Activated CD8-positive, alpha-beta memory T cell treated with anti-CD3 and anti-CD28 coated beads for 36 hours (primary cell): Measurements from ENCODE around the gene B3GALT5. TPM values are rescaled to one million over a fixed set of nuclear protein-coding genes. Genes with fewer than 3 reads are reported as not detected.
"Not testable (repeated sequence)": the region's sequence is repeated elsewhere in the genome, so short reads cannot be mapped to it uniquely, and the experiment has no call there.

Experiments
- CTCF ChIA-PET: fragments of 350-600 bp; sonication (Branson Sonifier 250); formaldehyde crosslinking; loops from one replicate; lab custom pipeline; 2021; ENCODE audit warnings: antibody characterized with exemption; lab: Charles Lee
- POLR2A ChIA-PET: fragments of 350-600 bp; sonication (Branson Sonifier 250); formaldehyde crosslinking; loops from one replicate; lab custom pipeline; 2021; ENCODE audit warnings: antibody characterized with exemption; lab: Charles Lee
- total RNA-seq, 2 experiments: library from RNA; stranded (reverse); gene quantifications; one replicate each; pipeline ENCODE4 v1.2.3, GENCODE V29; 2021

B3GALT5 gene
- not detected for total RNA-seq

GRCh38 chr21:39612233-39613040, at the start of gene B3GALT5:
Gene B3GALT5, plus strand, starts transcription at chr21:39612940. Its CDS starts 47,620 bp downstream, at chr21:39660560.
- ChIA-PET POLR2A (no interaction called here), CTCF (no interaction called here)

GRCh38 chr21:39564200-39564599, 48.5 kb upstream of the B3GALT5 start:
- CTCF ChIA-PET = no interaction called here
- POLR2A ChIA-PET = no interaction called here

DNA sequence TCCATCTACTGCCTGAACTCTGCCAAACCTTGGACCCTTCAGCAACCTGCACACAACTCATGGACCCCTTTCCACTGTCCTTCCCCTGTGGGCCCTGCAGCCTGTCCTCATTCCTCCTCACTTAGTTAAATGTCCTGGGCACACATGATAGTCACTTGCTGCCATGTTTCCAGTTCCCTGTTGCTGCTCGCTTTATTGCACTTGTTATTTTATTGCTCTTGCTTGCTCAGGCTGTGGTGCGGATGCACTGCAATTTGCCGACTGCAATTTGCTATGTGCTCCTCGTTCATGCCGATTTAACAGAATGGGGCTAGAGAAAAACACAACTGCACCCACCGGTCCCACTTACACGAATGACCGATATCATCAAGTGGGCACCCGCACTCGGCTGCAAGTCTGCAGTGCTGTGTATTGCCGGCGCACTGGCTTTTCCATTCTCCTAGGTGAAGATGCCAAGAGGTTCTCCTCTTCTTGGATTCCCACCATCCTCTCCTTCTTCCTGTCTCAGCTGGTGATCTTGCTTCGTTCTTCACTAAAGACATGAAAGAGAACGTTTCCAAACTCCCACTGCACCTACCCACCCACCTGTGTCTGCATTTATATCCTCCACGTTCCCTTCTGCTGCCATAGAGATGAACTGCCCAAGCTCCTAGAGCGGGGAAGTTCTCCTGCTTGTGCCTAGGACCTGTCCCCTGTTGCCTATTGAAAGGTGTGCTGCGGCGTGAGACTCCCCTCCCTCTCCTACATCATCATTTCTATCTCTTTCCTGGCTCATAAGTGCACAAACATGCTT, 45.4 kb upstream of the B3GALT5 start:
- POLR2A ChIA-PET = no interaction called here
- CTCF ChIA-PET = no interaction called here

DNA sequence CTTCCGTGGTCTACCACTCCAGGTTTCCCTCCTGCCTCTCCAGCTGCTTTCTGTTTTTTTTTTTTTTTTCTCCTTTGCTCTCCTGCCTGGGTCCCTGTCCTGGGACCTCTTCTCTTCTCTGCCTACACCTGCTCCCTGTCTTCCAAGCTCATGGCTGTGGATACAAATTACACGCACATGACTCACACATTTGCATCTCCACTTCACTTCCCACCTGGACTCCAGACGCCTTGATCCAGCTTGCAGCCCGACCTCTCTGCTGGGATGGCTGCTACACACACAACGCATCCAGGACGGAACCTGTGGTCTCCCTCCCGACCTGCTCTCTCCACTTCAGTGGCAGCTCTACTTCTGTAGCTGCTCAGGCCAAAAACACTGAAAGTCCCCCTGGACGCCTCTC, 44.4 kb upstream of the B3GALT5 start:
- POLR2A ChIA-PET = no interaction called here
- CTCF ChIA-PET = no interaction called here

- POLR2A ChIA-PET = no interaction called here
Observed at GRCh38 chr21:39575775-39576174, 37.0 kb upstream of the B3GALT5 start.

DNA sequence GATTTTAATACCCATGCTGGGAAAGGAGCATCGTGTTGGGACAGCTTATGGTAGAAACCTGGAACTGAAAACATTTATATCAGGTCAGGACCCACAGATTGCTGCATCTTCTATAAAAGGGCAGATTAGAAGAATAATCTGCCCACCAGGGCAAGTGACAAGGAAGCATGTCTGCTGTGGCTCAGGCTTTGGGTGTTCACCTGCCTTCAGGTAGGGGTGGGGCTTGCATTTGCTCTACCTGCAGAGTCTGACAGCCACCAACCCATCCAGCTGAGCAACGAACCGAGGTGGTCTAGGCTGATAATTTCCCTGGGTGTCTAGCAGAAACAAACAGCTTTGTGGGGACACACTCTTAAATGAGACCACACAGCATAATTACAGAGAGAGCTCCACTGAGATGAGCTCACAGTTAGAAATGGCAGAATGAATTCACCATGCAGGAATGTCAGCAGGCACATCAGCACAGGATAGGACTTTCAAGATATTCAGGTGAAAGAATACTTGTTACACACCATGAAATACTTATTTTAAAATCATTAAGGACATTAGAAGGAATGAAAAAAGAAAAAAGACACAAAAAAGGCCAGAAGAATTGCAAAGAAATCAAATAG, 36.1 kb upstream of the B3GALT5 start:
- POLR2A ChIA-PET = no interaction called here
- CTCF ChIA-PET = no interaction called here

More at GRCh38 chr21:39575775-39576174, 37.0 kb upstream of the B3GALT5 start:
- CTCF ChIA-PET = no interaction called here

GRCh38 chr21:39579734-39580332, 32.9 kb upstream of the B3GALT5 start:
- POLR2A ChIA-PET = no interaction called here
- CTCF ChIA-PET = no interaction called here

- CTCF ChIA-PET = no interaction called here
- POLR2A ChIA-PET = no interaction called here
Observed at GRCh38 chr21:39580744-39581143, 32.0 kb upstream of the B3GALT5 start.

DNA sequence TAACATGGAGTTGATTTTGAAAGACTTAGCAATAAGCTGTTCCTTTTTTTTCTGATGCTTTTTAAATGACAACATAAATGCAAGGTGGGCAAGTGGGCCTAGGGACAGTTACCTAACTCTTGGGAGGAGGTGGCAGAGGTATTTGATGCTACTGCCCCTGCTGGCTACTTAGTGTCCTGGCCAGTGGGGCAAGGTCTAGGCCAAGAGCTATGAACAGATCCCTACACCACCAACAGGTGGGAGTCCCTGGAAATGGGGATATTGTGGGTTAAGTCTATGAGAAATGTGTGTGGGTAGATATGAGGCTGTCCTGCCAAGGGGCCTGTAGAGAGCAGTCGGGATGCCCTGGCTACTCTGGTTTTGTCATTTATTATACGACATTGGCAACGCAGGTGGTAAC, 31.3 kb upstream of the B3GALT5 start:
- ChIA-PET CTCF (no interaction called here), POLR2A (no interaction called here)

DNA sequence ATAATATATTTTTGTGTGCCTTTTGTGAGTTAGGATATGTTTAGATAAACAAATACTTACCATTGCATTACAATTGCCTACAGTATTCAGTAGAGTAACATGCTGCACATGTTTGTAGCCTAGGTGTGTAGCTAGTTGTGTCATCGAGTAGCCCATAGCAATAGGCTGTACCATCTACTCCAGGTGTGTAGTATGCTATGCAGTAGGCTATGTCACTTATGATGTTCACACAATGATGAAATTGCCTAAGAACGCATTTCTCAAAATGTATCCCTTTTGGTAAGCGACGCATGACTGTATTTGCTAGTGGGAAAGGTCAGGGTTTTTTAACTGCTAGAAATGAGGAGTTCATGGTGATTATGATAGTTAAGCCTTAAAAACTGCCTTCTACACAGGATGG, 30.0 kb upstream of the B3GALT5 start:
- POLR2A ChIA-PET = no interaction called here
- CTCF ChIA-PET = no interaction called here

DNA sequence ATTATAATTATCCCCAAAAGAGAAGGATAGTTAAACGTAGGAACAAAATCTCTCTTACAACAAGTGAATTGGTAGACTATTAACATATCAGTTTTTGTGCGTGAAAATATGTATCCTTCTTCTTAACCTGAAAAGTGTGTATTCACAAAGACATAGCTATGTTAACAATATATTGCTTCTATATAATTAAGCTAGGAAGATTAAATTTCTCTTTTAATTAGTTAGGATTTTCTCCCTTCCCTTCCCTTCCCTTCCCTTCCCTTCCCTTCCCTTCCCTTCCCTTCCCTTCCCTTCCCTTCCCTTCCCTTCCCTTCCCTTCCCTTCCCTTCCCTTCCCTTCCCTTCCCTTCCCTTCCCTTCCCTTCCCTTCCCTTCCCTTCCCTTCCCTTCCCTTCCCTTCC, 29.2 kb upstream of the B3GALT5 start:
- POLR2A ChIA-PET, CTCF ChIA-PET: not testable (repeated sequence)

DNA sequence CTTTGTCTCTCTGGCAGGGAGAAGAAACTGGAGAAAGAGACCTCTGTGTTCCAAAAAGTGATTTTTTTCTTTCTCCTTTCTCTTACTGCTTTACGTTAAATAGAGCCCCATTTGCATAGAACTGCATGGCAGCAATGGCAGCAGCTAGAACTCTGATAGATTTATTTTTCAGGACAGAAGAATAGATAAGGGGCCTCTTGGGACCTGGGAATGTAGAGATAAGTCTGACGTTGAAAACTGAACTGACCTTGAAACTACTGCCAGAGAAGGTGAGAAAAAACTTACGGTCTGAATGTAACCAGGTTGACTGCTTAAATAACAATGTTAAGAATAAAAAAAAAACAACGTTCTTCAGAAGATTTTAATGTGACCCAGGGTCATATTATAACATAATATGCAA, 25.4 kb upstream of the B3GALT5 start:
- ChIA-PET POLR2A (no interaction called here), CTCF (no interaction called here)

DNA sequence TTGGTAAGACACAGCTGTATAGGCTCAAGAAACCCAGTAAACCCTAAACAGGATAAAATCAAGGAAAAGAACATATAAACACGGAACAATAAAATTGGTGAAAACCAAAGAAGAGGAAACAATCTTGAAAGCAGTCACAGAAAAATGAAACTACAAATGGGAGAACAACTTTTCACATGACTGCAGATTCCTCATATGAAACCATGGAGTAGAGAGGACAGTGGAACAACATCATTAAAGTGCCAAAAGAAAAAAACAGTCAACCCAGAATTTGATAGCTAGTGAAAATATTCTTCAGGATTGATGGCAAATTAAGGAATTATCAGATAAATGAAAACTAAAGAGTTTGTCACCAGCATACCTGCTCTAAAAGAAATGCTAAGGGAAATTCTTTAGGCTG, 23.9 kb upstream of the B3GALT5 start:
- ChIA-PET CTCF (no interaction called here), POLR2A (no interaction called here)

- CTCF ChIA-PET = no interaction called here
- POLR2A ChIA-PET = no interaction called here
Observed at GRCh38 chr21:39593522-39593921, 19.2 kb upstream of the B3GALT5 start.

- ChIA-PET POLR2A (no interaction called here), CTCF (no interaction called here)
Observed at GRCh38 chr21:39595465-39595864, 17.3 kb upstream of the B3GALT5 start.

- POLR2A ChIA-PET = no interaction called here
- CTCF ChIA-PET = no interaction called here
Observed at GRCh38 chr21:39597595-39597994, 15.1 kb upstream of the B3GALT5 start.

- POLR2A ChIA-PET = no interaction called here
- CTCF ChIA-PET = no interaction called here
Observed at GRCh38 chr21:39599191-39599970, 13.4 kb upstream of the B3GALT5 start.

- ChIA-PET CTCF (no interaction called here), POLR2A (no interaction called here)
Observed at GRCh38 chr21:39601187-39601928, 11.4 kb upstream of the B3GALT5 start.
